ENCODE data around the gene SH2D1B. TPM values are rescaled to one million over a fixed set of nuclear protein-coding genes. Genes with fewer than 3 reads are reported as not detected.

The SH2D1B gene
- total RNA-seq, 1 donor from 2014 or later = not detected

DNA sequence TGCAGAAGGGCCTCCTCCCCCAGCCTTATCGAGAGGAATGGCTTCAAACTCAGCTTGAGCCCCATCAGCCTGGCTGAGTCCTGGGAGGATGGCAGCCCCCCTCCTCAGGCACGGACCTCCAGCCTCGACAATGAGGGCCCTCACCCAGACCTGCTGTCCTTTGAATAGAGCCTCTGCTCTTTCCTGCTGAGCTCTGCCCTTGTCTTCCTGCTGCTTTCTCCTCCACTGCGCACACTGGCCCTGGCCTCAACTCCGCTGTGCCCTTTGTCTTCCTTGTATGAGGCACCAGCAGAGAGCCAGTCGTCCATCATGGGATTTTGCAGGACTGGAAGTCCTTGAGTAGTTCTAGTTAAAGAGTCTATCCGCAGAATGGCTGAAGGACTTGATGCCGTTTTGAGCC, 28.4 kb downstream of the SH2D1B start:
- DNase-seq (ENCODE audit: extremely low read depth, low read depth, low spot score) = no peak

DNA sequence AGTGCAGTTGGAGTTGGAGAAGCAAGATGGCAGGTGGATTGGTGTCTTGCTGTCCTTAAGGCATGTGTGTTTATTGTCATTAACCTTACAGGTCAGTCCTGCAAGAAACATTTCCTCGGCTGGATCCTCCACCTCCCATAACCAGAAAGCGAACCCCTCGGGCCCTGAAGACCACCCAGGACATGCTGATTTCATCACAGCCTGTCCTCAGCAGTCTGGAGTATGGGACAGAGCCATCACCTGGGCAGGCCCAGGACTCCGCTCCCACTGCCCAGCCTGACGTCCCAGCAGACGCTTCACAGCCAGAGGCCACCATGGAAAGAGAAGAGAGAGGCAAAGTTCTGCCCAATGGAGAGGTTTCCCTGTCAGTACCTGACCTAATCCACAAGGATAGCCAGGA, 28.8 kb downstream of the SH2D1B start:
- no peak for DNase-seq (ENCODE audit: extremely low read depth, low read depth, low spot score)

DNA sequence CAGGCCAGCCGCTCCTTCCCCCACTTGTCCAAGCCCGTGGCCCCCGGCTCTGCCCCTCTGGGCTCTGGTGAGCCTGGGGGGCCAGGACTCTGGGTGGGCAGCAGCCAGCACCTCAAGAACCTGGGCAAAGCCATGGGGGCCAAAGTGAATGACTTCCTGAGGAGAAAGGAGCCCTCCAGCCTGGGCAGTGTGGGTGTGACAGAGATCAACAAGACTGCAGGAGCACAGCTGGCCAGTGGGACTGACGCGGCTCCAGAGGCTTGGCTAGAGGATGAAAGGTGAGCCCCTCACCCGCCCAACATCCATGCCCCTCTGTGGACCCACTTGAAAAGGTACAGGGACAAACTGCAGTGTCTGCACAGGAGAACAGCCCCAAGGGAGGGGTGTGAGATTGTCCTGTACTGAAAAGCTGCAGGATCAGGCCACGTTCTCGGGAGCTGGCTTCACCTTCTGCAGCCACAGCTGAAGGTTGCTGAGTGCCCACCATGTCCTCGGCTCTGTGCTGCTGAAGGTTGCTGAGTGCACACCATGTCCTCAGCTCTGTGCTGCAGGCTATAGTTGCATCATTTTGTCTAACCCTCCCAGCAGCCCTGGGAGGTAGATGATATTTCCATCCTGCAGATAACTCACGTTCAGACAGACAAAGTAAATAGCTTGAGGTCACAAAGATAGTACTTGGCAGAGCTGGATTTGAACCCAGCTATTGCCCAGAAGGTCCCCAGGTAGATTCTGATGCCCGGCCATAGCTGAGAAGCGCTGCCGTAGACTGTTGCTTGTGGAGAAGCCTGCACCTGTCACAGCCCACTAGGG, 29.8 kb downstream of the SH2D1B start:
- DNase-seq (ENCODE audit: extremely low read depth, low read depth, low spot score) = no peak

DNA sequence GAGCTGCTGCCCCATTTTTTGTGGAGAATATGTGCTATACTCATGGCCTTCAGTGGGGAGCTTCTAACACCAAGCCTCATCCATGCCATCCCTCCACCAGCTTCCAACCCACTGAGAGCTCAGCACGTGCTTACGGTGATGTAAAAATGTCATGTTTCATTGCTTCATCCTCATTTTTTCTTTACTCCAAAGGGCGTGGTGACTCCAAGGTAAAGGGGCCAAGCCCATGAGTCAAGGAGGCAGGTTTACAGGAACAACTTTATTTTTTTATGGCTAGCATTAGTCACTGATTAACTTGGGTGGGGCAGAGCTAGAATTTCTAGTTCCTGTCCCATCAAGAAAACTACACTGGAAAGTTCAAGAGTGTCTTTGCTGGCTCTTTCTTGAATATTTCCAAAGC, 30.6 kb downstream of the SH2D1B start, which contains the start of gene C1orf226:
Gene C1orf226, plus strand, starts transcription at position 346 of the 400 bp plus-strand sequence. CDS start 174 bp downstream, outside the sequence.
- no peak for DNase-seq (ENCODE audit: extremely low read depth, low read depth, low spot score)

DNA sequence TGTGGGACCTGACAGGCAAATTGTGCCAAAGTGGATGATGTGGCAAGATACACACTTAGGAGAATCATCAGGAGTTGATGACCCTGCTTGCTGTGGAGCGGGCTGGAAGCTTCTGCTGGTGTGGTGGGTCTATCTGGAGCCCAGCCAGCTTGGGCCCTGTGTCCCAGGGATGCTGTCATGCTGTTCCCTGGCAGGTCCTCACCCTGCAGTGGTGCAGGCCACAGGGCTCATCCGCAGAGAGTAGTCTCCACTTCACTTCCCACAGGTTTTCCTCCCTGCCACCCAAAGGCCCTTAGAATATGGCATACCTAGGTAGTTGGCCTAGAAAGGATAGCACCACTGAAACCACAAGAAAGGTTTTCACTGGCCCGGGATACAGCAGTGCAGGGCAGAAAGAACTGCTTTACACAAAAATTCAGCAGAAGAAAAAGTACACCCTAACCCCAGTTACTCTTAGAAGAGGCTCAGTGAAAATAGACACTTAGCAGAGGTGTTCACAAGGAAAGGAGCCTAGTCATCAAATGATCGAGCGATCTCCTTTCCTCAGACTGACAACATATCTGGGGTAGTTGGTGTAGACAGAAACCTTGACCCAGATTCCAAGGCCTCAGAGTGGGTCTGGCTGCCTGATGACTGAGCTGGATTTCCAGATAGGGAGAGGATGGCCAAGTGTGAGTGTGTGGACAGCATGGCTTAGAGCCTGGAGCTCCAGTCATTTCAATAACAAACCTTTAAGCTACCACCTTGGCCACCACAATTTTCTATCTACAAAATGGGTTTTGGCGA, 31.7 kb downstream of the SH2D1B start:
- no peak for DNase-seq (ENCODE audit: extremely low read depth, low read depth, low spot score)

DNA sequence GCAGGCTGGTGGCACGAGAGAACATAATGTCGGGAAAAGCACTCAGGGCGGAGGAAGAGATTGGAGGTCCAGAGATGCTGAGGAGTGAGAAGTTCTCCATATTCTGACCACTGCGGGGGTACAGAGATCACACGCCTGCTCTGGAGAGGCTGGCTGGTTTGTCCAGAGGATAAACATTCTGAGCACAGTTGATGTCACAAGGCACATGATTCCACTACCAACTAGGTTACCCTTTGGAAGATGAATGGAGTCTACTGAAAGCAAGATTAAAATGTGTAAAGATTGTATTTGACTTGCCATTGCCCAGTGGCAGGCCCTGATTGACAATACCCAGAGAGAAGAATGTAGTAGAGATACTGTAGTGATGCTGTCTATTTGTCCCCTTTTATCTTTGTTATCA, 35.2 kb downstream of the SH2D1B start, which contains the start of gene SPATA46:
Gene SPATA46, minus strand, starts transcription at position 164 of the 400 bp plus-strand sequence. Its CDS starts 64 bp downstream, at position 100.
- DNase-seq (ENCODE audit: extremely low read depth, low read depth, low spot score) = no peak

DNA sequence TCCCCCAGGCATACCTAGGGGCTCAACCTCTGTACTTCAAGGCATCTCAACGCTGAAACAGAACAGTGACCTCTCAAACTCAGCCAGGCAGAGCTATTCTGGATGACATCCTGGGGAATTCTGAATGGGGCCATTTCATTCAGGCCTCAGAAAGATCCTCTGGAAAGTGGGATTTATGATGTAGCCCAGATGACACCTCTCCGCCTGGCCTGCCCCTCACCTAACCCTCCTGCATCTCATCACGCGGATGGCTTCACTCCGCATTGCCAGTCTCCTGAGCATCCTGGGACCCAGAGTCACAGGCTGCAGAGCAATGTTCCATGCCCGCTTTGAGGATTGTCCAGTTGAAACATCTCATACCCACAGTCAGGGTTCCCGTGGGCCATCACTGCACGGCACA, 36.5 kb downstream of the SH2D1B start:
- DNase-seq (ENCODE audit: extremely low read depth, low read depth, low spot score) = no peak

DNA sequence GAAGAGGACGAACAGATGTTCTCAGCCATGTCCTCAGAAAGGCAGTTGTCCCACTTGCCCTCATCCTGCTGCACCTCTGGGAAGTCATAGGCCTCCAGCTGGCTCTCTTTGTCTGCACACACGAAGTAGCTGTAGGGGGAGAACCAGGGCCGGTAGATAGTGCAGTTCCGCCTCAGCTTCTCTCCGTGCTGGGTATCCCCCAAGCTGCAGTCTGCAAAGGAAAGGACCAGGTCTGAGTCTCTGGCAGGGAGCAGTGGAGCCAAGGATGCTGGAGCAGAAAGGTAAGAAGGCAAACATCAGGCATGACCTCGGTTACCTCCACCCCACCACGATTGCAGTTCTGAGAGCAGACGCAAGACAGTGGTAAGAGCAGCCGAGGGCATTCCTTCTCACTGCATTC, 37.5 kb downstream of the SH2D1B start:
- DNase-seq (ENCODE audit: extremely low read depth, low read depth, low spot score) = no peak

DNA sequence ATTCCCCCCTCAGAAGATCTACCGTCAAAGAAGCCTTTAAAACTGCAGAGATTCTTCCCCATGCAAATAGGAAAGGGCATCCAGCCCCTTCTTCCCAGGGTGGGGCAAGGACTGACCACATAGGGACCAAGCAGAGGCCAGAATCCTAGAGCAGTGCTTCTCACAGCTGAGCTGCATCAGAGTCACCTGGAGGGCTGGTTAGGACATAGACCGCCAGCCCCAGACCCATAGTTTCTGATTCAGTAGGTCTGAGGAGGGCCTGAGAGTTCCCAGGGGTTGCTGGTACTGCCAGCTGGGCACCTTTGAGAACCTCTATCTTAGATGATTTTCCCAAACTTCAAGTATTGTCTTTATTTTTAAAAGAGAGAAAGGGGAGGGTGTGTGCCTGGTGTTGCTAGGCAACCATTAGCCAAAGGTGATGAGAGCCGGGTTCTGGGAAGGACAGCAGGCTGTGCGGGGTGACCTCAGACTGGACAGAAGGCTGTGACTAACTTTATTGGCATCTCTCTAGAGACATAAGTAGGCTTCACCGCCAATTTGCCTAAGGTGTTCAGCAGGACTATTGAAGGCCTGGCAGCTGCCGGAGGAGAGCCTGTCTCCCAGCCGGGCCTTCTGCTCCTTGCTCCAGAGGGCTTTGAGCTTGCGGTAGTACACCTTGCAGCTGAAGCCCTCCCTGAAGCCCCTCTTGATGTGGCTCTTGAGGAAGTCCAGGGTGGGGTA, 38.2 kb downstream of the SH2D1B start:
- DNase-seq (ENCODE audit: extremely low read depth, low read depth, low spot score) = no peak

DNA sequence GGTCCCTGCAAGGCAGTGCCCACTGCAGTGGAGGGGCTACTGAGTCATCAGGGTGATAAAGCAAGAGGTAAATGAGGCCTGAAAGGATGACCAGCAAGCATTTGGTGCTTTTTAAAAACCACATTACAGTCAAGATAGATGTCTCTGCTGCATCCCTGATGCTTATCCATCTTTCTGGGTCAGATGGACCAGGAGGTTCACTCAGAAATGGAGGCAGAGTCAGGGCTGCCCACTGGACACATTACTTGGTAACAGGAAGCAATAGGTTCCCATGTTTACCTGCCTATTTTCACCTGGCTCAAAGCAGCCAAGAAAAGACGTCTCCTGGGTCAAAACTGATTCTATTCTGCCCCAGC, 38.9 kb downstream of the SH2D1B start:
- DNase-seq (ENCODE audit: extremely low read depth, low read depth, low spot score) = no peak

DNA sequence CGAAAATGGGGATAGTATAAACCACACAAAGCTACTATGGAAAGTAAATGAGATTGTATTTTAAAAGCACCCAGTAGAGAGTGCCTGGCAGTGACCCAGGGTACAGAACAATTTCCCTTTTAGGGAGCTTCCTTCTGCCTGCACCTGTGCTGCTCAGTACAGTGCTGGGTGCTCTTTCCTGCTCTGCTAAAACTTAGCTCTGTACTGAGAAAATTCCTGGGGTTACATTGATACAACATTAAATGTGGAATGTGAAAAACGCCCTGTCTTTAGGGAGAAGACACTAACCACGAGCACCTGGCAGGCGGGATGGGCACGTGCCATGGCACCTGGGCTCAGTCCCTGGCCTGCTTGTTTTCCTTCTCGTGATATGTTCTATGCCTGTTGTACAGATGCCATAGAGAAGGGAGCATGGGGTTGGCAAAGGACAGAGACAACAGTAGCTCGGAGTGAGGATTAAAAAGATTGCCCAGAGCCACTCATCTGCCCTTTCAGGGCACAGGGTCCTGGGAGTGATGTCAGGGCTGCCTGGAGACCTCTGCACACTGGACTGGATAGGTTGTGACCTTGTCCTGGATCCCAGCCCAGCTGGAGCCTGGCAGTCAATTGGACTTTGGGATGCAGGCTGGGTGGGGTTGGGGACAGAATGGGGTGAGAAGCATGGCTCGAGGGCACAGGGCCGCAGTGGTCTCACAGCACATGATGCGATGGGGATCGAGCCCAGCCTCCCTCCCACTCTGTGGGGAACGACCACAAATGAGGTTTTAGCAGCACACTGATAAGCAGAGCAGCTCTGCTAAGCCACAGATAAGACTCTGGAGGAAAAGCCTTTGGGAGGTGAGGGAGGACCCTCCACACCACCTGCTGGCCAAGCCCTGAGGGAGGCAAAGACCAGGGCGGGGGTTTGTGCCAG, 39.5 kb downstream of the SH2D1B start:
- DNase-seq (ENCODE audit: extremely low read depth, low read depth, low spot score) = no peak

DNA sequence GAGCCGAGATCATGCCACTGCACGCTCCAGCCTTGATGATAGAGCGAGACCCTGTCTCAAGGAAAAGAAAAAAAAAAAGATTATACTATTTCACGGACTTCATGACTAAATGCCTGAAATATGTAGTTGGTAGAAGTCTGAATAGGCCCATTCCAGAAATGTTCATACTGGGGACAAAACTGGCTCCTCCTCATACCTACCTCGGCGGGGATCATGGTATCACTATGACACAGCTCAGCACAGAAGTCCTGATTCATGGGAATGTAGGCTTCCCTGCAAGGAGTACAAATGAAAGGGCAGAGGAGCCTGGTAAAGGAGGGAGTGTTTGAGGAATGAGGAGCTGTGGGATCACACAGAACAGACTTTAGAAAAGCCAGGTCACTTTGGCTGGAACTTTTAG, 40.3 kb downstream of the SH2D1B start:
- no peak for DNase-seq (ENCODE audit: extremely low read depth, low read depth, low spot score)

DNA sequence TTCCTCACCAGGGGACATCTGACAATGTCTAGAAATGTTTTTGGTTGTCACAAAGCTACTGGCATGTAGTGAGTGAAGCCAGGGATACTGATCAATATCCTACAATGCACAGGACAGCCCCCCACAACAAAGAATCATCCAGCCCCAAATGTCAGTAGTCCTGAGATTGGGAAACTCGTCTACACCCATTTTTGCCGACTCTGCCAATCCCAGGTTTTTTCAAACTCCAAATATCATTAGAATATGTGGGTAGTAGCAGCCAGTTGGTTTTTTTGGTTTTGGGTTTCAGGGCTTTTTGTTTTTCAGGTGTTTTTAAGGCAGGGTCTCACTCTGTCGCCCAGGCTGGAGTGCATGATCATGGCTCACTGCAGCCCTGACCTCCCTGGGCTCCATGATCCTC, 41.2 kb downstream of the SH2D1B start:
- DNase-seq (ENCODE audit: extremely low read depth, low read depth, low spot score) = no peak

DNA sequence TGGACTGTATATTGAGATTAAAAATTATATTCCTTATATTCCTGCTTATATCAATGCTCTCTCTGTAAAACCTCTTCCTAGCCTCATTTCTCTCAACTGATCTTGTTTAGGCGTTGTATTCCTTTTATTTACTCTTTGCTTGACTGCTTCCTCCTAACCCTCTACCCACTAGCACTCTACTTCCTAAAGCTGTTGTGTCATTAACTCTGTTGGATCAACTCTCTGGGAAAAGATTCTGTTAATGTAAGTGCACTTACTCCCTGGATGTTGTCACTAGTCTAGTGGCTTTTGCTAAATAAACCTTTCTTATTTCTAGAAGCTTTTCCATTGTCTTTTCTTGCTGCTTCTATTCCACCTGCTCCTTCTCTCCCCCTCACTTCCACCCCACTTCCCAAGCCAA, 41.8 kb downstream of the SH2D1B start:
- no peak for DNase-seq (ENCODE audit: extremely low read depth, low read depth, low spot score)

DNA sequence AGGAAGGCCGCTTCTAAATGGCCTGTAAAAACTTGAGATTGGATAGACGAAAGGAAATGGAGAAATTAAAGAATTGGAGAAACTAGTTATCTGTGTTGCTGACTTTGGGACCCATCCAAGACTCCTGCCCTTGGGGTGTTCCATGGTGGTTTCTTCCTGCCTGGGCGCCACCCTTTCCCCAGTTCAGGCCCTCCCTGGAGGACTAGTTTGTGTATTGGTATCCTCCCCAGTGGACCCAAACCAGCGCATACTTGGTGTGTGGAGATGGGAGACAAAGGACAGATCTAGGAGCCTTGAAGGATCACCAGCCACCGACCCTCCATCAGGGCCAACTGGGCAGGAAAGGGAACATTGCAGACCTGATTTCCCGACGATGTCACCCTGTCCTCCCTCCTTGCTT, 42.4 kb downstream of the SH2D1B start:
- DNase-seq (ENCODE audit: extremely low read depth, low read depth, low spot score) = no peak

DNA sequence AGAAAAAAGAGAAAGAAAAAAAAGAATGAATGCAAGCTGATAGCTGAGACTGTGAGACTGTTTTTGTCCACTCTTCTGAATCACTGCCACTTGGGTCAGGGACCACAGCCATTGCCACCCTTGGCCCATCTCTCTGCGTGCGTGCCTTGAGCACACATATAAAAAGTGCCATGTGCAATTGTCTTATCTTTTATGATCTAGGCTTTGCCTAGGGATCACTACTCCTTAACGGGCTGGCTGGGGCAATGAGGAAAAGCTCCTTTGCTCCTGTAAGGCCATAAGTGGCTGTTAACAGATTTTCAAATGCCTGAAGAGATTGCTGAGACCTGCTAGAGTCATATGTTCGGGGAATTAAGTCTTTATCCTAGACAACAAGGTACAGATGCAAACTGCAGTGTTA, 43.5 kb downstream of the SH2D1B start:
- no peak for DNase-seq (ENCODE audit: extremely low read depth, low read depth, low spot score)

DNA sequence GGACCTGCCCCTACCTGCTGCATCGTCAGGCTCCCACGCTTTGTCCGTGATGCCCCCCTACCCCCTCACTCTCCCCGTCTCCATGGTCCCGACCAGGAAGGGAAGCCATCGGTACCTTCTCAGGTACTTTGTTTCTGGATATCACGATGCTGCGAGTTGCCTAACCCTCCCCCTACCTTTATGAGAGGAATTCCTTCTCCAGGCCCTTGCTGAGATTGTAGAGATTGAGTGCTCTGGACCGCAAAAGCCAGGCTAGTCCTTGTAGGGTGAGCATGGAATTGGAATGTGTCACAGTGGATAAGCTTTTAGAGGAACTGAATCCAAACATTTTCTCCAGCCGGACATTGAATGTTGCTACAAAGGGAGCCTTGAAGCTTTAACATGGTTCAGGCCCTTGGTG, 44.2 kb downstream of the SH2D1B start:
- DNase-seq (ENCODE audit: extremely low read depth, low read depth, low spot score) = no peak

DNA sequence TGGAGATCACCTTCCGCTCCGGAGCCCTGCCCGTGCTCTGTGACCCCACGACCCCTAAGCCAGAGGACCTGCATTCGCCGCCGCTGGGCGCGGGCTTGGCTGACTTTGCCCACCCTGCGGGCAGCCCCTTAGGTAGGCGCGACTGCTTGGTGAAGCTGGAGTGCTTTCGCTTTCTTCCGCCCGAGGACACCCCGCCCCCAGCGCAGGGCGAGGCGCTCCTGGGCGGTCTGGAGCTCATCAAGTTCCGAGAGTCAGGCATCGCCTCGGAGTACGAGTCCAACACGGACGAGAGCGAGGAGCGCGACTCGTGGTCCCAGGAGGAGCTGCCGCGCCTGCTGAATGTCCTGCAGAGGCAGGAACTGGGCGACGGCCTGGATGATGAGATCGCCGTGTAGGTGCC, 44.9 kb downstream of the SH2D1B start:
- no peak for DNase-seq (ENCODE audit: extremely low read depth, low read depth, low spot score)

DNA sequence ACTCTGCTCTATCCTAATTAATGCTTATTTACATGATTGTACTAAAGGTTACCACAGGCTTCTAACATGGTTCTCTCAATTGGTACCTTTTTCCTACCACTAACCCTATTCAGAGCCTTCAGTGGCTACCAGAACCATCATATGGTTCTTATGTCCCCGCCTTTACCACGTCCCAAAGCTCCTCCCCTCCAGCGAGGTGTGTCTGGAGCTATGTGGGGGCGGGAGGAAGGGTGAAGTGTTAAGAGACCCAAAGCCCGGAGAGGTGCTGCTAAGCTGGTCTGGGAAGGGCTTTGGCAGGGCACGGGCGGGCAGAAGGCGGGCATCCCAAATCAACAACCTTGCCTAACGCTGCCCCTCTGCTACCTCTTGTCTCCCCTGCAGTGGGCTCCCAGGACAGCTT, 45.3 kb downstream of the SH2D1B start:
- no peak for DNase-seq (ENCODE audit: extremely low read depth, low read depth, low spot score)

DNA sequence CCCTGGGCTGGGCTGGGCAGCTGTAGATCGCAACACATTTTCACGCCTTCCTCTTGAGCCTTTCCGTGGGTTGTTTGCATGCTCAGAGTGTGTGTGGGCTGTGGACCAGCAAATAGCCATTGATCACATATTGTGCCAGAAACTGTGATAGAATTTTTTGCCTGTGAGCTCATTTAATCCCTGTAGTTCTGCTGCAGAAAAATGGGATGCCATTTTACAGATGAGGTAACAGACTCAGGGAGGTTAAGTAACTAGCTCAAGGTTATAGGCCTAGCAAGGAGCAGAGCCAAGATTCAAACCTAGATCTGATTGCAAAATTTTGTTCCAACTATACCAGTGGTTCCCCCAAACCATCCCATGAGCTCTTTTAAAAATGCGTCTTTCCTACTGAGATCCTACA, 45.8 kb downstream of the SH2D1B start:
- DNase-seq (ENCODE audit: extremely low read depth, low read depth, low spot score) = no peak

Data from glomerular endothelial cell (primary cell).